D341Med (cell line): ENCODE measurements around the gene TUBG2.
"Not testable (repeated sequence)": the region's sequence is repeated elsewhere in the genome, so short reads cannot be mapped to it uniquely, and the experiment has no call there.

Source experiments
- DNase-seq: peaks from one replicate; pipeline ENCODE4 v3.0.0; 2012; ENCODE audit warnings: low spot score

Gene TUBG2

DNA sequence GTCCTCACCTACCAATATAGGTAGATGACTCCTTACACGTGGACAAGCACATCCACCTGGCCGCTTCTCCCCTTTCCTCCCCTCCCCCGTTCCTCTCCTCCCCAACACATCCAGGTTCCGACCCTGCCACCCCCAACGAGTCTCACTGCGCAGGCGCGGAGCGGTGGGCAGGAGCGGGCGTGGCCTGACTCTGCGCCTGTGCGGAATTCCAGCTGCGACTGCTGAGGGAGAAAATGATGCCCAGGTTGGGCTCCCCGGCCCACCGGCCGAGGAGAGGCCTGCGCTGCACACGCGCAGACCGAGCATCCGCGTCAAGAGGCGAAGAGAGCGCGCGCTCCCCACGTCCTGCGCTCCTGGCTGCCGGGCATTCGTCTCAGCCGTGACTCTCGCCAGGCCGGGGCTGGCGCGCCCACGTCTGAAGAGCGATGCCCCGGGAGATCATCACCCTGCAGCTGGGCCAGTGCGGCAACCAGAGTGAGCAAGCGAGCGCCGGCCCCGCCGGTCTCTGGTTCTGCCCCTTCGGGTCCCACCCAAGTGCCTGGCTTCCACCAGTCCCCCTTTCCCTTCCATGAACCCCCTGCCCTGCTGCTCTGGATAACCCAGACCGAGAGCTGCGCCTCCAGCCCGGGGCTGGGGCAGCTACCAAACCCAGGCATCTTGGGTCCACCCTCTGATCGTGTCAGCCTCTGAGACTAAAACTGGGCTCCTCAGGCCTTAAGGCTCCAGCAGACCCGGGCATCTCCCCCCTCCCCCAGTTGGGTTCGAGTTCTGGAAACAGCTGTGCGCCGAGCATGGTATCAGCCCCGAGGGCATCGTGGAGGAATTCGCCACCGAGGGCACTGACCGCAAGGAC is at the start of gene TUBG2:
Gene TUBG2, plus strand, starts transcription at position 206 of the 853 bp plus-strand sequence. Its CDS starts 220 bp downstream, at position 426.
- peak; percentile 100 for DNase-seq

DNA sequence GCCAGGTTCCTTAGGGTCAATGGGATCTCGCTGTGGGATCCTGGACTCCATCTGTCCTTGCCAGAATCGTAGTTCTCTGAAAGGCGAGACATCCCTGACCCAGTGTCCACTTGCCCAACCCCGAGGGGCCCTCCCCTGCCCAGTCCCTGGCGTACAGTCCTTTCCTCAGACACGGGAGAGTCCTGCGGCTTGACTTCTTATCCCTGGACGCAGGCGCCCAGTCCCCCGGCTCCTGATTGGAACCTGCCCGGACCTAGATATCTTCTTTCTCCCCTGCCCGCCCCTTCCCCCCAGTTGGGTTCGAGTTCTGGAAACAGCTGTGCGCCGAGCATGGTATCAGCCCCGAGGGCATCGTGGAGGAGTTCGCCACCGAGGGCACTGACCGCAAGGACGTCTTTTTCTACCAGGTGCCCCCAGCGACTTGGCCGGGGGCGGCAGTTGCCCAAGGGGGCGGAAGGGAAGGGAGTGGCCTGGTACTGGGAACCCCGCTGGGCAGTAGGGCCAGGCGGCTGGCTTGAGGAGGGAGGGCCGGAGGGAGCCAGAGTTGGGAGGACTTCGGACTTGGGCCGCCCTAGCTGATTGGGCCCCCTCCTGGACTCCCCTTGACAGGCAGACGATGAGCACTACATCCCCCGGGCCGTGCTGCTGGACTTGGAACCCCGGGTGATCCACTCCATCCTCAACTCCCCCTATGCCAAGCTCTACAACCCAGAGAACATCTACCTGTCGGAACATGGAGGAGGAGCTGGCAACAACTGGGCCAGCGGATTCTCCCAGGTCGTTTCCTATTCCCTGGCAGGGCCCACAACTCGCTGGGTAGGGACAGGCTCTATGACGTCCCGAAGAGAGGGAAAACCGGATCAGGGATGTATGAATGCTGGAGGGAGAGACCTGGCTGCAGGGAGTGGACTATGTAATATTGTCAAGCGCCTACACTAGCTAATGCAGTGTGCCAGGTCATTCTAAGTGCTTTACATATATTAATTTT is 49.0 kb upstream of the TUBG2 start:
- not testable (repeated sequence) for DNase-seq

DNA sequence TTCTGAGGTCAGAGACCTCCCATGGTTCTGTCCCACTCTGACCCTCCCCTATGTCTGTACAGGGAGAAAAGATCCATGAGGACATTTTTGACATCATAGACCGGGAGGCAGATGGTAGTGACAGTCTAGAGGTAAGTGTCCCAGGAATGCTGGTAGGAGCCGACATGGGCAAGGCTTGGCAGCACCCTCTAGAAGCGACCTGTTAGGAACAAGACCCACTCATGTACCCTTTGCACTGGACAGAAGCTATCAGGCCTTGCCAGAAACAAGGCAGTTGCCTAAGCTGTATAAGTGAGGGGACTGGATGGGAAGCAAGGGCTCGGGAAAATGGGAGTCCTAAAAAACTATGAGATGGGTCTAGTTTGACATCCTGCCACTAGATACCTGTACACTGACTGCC is 47.1 kb upstream of the TUBG2 start:
- DNase-seq = no peak

DNA sequence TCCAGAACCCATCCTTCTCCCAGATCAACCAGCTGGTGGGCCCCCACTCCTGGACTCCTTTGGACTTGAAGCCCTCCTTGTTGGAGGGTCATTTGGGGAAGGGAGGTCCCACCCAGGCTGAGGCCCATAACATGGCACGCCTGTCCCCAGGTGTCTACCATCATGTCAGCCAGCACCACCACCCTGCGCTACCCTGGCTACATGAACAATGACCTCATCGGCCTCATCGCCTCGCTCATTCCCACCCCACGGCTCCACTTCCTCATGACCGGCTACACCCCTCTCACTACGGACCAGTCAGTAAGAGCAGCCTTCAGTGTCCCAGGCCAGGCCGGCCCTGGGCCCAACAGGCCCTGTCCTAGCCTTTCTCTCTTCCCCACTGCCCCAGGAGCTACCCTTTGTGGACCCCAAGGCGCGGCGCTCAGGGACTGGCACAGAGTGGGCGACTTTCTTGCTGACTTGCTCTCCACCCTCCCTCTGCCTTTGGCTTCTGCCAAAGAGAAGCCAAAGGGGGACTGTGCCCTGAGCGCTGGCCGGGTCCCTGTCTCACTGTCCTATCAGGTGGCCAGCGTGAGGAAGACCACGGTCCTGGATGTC is 45.3 kb upstream of the TUBG2 start:
- DNase-seq = no peak

DNA sequence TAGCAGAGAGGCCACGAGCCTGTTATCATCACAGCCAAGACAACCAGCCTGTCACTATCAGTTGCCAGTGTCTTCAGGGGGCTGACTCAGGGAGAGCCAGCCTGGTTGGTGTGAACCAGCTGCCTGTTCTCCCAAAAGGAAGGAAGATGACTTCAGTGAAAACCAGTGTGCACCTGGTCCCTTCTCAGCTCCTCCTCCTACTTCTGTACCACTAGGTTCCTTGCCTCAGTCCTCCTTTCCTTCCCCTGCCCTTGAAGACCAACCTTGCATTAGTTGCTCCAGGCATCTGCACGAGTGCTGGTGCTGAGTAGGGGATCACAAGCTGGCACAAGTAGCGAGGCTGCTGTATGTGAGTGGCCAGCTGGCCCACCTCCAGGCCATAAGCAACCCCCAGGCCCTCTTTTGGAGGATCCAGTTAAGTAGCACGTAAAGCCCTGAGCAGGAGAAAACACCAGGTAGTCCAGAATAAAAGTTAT is 41.1 kb upstream of the TUBG2 start:
- DNase-seq = no peak

DNA sequence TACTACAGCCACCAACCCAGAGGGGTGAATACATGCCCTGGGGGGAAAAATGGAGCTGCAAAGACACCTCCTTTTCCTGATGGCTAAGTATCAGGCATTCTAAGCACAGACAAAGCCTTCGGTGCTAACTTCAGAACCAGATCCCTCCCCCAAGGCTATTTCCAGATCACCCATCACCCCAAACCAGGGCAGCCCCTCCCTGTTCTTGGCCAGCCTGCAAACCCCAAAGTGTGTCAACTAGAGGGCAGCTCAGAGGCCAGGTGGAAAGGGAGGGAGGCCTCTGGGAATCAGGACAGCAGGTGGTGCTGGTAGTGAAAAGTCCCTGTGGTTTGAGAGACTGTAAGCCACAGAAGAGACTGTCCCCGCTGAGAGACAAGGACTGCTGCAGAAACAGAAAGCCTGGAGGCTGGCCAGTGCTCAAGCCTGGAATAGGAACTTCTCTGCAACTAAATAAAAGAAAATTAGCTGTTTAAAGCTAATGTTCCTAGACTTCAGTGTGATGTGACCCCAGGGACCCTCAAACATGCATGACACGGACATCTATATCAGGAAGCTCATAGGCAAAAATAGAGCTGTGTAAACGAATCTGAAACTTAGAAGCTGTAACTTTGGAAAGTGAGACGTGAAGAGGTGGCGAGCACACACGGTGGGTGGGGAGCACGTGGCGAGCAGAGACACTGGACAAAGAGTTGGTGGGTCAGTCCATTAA is 40.5 kb upstream of the TUBG2 start:
- DNase-seq = no peak

DNA sequence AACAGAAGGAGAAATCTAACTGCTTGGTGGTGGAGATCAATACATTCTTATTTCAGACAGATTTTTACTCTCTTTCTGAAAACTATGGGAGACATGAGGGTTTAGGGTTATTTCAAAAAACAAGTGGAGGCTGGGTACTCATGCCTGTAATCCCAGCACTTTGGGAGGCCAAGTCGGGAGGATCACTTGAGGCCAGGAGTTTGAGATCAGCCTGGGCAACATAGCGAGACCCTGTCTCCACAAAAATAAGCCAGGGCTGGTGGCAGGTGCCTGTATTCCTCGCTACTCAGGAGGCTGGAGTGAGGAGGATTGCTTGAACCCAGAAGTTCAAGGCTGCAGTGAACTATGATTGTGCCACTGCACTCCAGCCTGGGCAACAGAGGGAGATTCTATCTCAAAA is 37.1 kb upstream of the TUBG2 start:
- DNase-seq = not testable (repeated sequence)

DNA sequence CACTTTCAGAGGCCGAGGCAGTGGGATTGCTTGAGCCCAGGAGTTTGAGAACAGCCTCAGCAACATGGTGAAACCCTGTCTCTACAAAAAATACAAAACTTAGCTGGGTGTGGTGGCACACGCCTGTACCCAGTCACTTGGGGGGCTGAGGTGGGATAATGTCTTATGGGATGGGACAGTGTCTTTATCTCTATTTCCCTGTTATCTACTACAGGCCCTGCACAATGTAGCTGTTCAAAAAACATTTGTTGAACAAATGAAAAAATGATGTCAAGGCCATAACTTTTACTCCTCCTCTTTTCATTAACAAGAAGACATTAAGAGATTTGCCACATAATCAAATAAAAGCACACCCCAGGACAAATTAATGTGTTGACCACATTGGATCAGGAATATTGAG is 35.8 kb upstream of the TUBG2 start:
- DNase-seq = no peak

DNA sequence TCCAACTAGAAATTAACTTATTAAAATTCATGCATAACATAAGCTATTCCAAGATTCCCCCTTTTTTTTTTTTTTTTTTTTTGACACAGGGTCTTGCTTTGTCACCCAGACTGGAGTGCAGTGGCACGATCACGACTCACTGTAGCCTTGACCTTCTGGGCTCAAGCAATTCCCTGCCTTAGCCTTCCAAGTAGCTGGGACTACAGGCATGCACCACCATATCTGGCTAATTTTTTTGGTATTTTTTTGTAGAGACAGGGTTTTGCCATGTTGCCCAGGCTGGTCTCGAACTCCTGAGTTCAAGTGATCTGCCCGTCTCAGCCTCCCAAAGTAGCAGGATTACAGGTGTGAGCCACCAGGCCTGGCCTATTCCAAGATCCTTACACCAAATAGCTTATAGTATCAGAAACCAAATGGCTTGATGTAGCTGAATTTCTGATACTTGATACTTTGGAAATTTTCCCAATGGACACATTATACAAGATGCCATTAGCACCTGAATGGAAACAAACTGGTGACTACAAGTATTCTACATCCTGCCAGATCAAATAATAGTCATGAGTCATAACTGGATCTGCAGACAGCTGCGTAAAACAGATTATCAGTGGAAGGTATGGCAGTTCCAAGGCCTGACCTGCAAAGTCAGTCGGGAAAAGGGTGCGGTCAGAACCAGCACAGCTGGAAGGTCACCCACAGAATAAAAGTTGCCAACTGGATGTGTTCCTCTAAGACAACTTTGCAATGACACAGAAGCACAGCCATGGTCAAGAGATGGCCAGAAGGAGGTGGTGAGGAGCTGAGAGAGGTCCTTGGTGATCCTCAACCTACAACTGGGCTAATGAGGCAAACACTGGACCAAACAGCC is 35.1 kb upstream of the TUBG2 start:
- DNase-seq = no peak

DNA sequence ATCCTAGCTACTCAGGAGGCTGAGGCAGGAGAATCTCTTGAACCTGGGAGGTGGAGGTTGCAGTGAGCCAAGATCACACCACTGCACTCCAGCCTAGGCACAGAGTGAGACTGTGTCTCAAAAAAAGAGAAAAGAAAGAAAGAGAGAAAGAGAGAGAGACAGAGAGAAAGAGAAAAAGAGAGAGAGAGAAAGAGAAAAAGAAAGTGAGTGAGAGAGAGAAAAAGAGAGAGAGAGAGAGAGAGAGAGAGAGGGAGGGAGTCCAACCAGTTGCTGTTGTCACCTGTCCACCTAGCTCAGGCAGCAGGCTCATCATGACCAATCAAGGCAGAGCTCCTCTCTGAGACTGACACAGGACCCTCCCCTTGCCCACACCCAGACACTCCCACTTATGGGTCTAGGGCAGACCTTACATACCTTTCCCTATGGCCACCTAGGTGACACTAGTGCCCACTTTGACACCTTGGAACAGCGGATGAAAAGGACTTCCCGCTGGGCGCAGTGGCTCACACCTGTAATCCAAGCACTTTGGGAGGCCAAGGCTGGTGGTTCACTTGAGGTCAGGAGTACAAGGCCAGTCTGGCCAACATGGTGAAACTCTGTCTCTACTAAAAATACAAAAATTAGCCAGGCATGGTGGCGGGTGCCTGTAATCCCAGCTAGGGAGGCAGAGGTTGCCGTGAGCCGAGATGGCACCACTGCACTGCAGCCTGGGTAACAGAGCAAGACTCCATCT is 31.9 kb upstream of the TUBG2 start:
- not testable (repeated sequence) for DNase-seq

DNA sequence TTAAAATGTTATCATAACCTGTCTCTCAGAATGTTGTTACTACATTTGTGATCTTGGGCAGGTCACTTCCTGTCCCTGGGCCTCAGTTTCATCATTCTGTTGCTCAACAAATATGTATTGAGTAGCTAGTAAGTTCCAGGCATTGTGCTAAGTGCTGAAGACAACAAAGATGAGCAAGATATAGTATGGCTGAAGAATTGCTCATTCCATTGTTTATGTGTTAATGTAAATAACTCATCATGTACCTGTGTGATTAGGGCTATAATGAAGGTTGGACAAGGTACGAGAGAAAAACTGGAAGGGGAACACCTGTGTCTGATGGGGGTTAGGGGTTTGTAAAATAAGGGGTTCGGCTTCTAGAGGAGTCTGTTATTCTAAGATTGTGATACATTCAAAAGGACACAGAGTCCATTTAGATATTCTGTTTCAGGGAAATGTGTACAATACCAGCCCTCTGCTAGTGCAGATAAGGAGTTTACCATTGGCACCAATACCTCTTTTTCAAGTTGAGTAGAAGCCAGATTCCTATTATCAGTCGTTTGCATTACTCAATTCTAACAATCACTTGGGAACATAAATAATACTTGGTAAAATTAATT is 29.6 kb upstream of the TUBG2 start:
- DNase-seq = no peak

DNA sequence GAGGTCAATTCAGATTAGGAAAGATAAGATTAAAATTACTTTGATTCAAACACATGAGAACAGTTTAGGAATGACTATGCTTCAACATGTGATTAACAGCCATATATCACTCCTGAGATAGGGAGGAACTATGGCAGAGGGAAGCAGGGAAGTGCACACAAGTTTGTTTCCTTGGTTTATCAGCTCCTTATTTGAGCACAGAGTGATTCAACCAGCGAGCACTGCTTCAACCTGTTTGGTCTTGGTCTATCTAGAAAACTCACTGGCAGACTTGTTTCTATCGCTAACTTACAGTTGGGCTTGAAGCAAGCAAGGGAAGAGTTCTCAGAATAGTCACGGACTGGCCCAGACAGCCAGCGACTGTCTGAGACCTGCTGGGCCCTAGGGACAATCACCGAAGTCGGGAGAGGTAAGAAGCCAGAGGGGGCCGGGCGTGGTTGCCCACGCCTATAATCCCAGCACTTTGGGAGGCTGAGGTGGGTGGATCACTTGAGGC is 26.1 kb upstream of the TUBG2 start:
- DNase-seq = no peak

DNA sequence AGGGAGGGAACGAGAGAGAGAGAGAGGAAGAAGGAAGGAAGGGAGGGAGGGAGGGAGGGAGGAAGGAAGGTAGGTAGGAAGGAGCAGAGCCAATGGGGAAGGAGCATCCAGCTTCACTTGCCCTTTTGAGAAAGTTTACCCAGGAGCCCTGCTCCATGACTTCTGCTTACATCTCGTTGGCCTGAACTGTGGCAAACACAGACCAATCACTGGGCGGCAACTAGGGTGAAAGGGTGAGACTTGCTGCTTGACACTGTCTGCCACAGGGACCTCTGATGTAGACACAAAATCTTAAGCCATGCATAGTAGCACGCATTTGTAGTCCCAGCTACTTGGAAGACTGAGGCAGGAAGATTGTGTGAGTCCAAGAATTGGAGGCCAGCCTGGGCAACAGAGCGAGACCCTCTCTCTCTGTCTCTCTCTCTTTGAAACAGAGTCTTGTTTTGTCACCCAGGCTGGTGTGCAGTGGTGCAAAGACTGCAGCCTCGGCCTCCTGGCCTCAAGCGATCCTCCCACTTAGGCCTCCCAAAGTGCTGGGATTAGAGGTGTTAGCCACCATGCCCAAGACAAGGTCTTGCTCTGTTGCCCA is 19.5 kb upstream of the TUBG2 start:
- peak; percentile 30 for DNase-seq

DNA sequence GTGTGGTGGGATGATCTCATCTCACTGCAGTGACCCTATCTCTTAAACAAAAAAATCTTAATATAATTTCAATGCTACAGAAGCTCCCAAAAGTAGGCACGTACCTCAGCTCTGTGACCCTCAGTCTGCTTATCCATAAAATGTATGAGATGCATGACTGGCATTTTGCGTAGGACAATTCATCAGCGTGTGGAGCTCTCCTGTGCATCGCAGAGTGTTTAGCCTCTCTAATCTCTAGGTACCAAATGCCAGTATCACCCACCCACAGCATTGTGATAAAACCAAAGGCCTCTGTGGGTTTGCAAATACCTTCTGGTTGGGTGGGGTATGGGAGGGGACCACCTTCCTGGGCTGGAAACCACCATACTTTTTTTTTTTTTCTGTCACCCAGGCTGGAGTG is 19.0 kb upstream of the TUBG2 start:
- peak; percentile 25 for DNase-seq

DNA sequence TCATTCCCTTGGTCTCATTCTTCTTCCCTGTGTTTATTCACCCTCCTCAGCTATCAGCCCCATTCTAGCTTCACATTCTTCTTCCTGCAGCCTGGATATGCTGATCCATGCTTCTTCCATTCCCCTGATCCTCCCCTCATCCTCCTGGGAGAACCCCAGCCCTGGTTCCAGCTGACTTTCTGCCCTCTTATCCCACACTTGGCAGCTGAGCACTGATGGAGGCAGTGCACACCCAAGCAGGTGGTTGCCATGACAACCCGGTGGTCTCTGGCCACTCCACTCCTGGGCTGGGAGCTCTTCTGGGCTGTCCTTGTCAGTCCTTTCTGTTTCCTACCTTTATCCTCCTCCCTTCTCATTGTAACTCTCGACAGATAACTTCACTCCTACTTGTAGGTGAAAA is 16.7 kb upstream of the TUBG2 start:
- DNase-seq = peak; percentile 33

DNA sequence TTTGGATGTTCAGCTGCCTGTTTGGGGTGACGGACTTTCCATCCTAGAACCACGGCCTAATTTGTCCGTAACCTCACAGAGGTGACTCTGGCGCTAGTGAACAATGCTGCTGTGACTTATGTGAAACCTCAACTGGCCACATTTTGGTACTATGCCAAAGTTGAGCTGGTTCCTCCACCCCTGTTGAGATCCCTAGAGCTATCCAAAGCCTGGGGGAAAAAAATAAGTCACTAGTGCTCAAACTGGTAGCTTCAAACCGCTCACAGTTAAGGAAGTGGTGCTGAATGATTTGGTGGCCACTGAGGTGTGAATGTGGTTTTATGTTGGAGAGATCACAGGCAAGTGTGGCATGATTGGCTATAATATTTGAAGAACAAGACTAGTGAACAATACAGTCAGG is 11.3 kb upstream of the TUBG2 start:
- DNase-seq = no peak

DNA sequence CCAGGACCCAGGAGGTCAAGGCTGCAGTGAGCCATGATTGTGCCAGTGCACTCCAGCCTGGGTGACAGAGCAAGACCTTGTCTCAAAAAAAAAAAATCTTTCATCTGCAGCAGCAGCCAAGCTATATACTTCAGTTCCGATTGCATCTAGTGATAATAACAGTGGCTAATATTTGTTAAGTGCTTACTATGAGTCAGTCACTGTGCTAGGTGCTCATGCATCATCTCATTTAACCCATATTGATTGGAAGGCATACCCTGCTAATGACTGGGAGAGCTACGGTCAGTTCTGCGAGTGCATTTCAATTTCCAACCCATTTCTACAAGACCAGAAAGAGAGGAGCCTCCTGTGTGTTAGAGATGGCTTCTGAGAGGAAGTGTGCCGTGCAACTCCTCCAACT is 7.7 kb upstream of the TUBG2 start:
- DNase-seq = no peak

DNA sequence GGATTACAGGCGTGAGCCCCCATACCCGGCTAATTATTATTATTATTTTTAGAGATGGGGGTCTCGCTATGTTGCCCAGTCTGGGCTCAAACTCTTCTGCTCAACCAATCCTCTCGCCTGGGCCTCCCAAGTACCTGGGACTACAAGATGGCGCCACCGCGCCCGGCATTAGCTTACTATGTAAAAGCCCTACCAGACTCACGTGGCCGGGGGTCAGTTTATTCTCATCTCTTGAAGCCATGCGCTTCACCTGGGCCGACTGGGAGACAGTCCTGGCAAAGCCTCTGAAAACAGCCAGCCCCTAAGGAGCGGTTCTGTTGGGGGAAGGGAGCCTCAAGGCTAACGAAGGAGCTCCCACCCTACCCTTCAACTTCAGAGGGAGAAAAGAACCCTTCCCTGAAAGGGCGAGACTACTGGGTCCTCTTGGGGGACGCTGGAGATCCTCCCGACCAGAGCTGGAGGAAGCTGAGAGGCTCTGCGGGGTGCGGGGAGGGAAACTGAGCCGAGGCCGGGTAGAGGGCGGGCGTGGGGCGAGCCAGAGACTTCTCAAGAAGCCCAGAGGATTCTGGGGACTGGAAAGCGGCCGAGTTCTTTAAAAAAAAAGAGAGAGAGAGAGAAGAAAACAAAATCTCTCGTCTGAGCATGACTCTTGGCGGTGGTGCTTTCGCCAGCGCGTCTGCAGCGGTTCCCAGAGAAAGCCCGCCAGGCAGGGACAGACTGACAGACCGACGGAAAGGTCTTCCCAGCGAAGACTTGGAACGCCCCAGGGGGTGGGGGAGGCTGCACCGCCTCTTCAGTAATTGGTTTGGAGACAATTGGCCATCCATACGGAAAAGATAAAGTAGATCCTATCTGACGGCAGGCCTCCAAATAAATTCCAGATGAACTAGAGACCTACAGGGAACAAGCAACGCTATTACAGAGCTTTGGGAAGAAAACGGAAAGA is 5.6 kb upstream of the TUBG2 start:
- no peak for DNase-seq
